Measurements from ENCODE around the gene IFT122. TPM values are rescaled to one million over a fixed set of nuclear protein-coding genes. Genes with fewer than 3 reads are reported as not detected.
A peak's percentile ranks its signal among the peaks of the same experiment; 100 is the strongest.

The IFT122 gene
- total and polyA plus RNA-seq, 2 of the 4 experiments (the other 2 are of a cell fraction), result 16.8 to 28.0 TPM

DNA sequence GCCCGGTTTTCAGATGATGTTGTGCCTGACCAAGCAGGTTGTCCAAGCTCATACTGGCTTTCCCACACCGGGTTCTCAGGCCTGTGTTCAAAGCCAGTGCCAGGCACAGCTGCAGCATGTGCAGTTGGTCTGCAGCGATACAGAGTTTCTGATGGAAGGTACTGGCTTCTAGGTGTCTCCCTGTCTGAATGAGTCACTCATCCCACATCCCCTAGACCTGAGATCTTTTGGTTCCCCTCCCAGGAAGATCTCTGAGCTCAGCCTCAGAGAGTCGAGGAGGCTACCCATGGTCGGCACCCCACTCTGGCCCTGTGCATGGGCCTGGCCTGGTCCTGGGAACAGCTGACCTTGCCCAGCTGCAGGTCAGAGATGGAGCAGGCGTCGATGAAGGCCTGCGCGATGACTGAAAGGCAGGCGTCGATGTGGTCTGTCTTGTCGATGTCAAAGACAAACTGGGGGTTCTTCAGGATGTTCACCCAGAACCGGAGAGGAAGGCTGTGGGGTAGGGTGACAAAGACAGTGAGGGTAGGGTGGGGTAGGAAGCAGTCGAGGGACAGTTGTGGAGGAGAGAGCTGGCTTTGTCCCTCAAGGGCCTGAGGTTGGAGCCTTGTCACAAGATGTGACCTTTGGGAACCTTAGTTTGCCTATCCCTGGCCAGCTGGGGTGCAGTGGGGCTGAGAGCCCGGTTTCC is 118.2 kb downstream of the IFT122 start:
- Histone ChIP-seq H3K23ac (ENCODE audit: low read depth, low read length) (peak overlapping the region; percentile 57), H2BK5ac (ENCODE audit: low read depth, low read length, poor library complexity, severe bottlenecking) (peak overlapping the region; percentile 96), H3K4ac (ENCODE audit: low read depth, low read length) (peak overlapping the region; percentile 98), H3K9me1 (ENCODE audit: insufficient read depth, low read length) (peaks cover 25% of the 10 kb centered on the region), H3K36me3 (ENCODE audit: control insufficient read depth, insufficient read depth, low read length) (peaks cover 41% of the 10 kb centered on the region), H3K9ac (ENCODE audit: low read depth, low read length) (peak overlapping the region; percentile 47), H3K4me2 (ENCODE audit: low read depth, low read length) (peak overlapping the region; percentile 50), H2BK15ac (ENCODE audit: low read depth, low read length) (peak overlapping the region; percentile 61; the same call in 2 of the 3 replicates), H3K27me3 (ENCODE audit: control insufficient read depth, insufficient read depth, low read length) (no peaks in the 10 kb centered on the region), H3K4me1 (ENCODE audit: control insufficient read depth, insufficient read depth, low read length) (peaks cover 39% of the 10 kb centered on the region), H3K18ac (ENCODE audit: low read depth, low read length) (peak overlapping the region; percentile 81), H2BK120ac (ENCODE audit: low read depth, low read length) (peak overlapping the region; percentile 88), H2BK20ac (ENCODE audit: low read depth, low read length) (peak overlapping the region; percentile 95), H2AK5ac (ENCODE audit: low read depth, low read length) (peak overlapping the region; percentile 99), H3K79me1 (ENCODE audit: low read depth in 1 of 2, low read length in 2 of 2) (peaks cover 13 to 41% of the 10 kb centered on the region in 2 experiments; a peak in 3 of 4 replicates), H2AK9ac (replicated peaks; ENCODE audit: low read depth, low read length, poor library complexity) (peak overlapping the region; percentile 74), H3K9me3 (ENCODE audit: control insufficient read depth, insufficient read depth, low read length) (no peaks in the 10 kb centered on the region), H3K27ac (ENCODE audit: insufficient read depth, low read length) (peak overlapping the region; percentile 98), H3K56ac (ENCODE audit: extremely low read depth, insufficient read depth, low read length) (peak overlapping the region; percentile 19; the same call in 1 of the 2 replicates), H4K91ac (ENCODE audit: insufficient read depth, low read depth, low read length) (peak overlapping the region; percentile 83), H3K4me3 (ENCODE audit: insufficient read depth, low read depth, low read length) (no peak overlapping the region), H3K14ac (replicated peaks; ENCODE audit: low read depth, low read length) (peak overlapping the region; percentile 96), H4K8ac (ENCODE audit: low read depth in 2 of 2, low read length in 2 of 2) (peak overlapping the region; percentile 90 to 99), H4K20me1 (ENCODE audit: insufficient read depth, low read length) (no peaks in the 10 kb centered on the region), H2AFZ (replicated peaks; ENCODE audit: low read length, poor library complexity) (peak overlapping the region; percentile 59), H4K5ac (ENCODE audit: low read depth, low read length) (peak overlapping the region; percentile 94)
- ChIA-PET CTCF (interaction anchor here (0.7 to 1.3 kb wide), 2 partner anchors 47 to 72 kb away, joined by 3 read pairs; no protein-coding TSS in a partner anchor), POLR2A (ENCODE audit: unreplicated experiment) (no interaction called here)
- BruUV-seq (replicated peaks), result no TSS peak
- peak; percentile 19 for DNase-seq
- in situ Hi-C loops (cut with MboI; ENCODE audit: low sequenced_read_pairs), result no loop called here
- no peak for TF ChIP-seq MAFK (IDR thresholded peaks at IDR 0.05; ENCODE audit: low read depth, low read length)
- no peak for TF ChIP-seq FOS (IDR thresholded peaks at IDR 0.05; ENCODE audit: low read depth, low read length)
- TF ChIP-seq ELK1 (IDR thresholded peaks at IDR 0.05; ENCODE audit: borderline replicate concordance, low read depth, low read length), result no peak
- no peak for TF ChIP-seq POLR2A (IDR thresholded peaks at IDR 0.05; ENCODE audit: low read depth, low read length)
- no peak for TF ChIP-seq SMC3 (IDR thresholded peaks at IDR 0.05; ENCODE audit: low read depth, low read length)
- no peak for TF ChIP-seq BHLHE40 (IDR thresholded peaks at IDR 0.05; ENCODE audit: low read depth, low read length)
- TF ChIP-seq RFX5 (IDR thresholded peaks at IDR 0.05; ENCODE audit: low read depth, low read length), result no peak
- dilution Hi-C loops (cut with HindIII; ENCODE audit: low sequenced_read_pairs, unreplicated experiment), result no loop called here
- ATAC-seq (ENCODE audit: low read depth), result no peak
- intact Hi-C loops (cut with micrococcal nuclease), result no loop called here
- 81% methylated on average over 3 of the region's 15 CpGs; no CpG with 5 or more reads in 1 of the 2 experiments for WGBS, 2 experiments (ENCODE audit: extremely low coverage in 2 of 2, insufficient read length in 1 of 2)

Measured in IMR-90 (cell line).